ENCODE data around the gene MZT2B. TPM values are rescaled to one million over a fixed set of nuclear protein-coding genes. Genes with fewer than 3 reads are reported as not detected.
"Not testable (repeated sequence)": the region's sequence is repeated elsewhere in the genome, so short reads cannot be mapped to it uniquely, and the experiment has no call there.

The MZT2B gene
- total and polyA plus RNA-seq, 2 of the 8 experiments (the other 6 are each of a cell fraction or from before 2014, with no cell fraction given) = 90.3 to 151 TPM

DNA sequence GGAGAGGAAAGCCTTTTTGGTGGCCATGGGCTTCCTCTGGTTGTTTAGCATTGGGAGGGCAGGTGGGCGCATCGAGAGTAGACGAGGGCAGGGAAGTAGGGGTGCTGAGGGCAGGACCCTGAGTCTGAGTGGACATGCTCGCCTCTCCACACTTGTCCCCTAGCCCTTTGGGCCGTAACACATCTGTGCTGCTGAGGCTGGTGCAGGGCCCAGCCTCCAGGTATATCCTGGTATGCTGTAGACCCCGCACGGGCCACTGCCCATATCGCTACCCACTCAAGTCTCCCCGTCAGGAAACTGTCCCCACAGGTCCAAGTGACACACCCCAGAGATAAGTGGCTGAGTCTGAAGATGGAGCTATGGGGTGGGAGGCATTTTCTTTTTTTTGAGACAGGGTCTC lies 23.4 kb upstream of the MZT2B start:
- H3K56ac ChIP-seq (replicated peaks; ENCODE audit: insufficient read length, low read depth, low read length) = no peak overlapping the region
- no peaks in the 10 kb centered on the region for H4K20me1 ChIP-seq (replicated peaks in 1 of 2; ENCODE audit: control insufficient read depth in 1 of 2, insufficient read depth in 2 of 2, low read length in 2 of 2)
- H2BK20ac ChIP-seq (ENCODE audit: low read length) = no peak overlapping the region
- no peak overlapping the region for H4K5ac ChIP-seq (ENCODE audit: insufficient read length, low read depth, low read length)
- H3K23me2 ChIP-seq (ENCODE audit: low read depth, low read length) = no peaks in the 10 kb centered on the region
- TF ChIP-seq POLR2AphosphoS5 (IDR thresholded peaks at IDR 0.05; ENCODE audit: low read depth, low read length) (peak; percentile 29; the same call in 1 of the 2 replicates), RFX5 (IDR thresholded peaks at IDR 0.05; ENCODE audit: borderline replicate concordance, low read depth, low read length) (no peak)
- no peaks in the 10 kb centered on the region for H3K79me1 ChIP-seq (ENCODE audit: low read depth, low read length)
- no peak overlapping the region for H2BK15ac ChIP-seq (ENCODE audit: low read length)
- H3K4ac ChIP-seq (replicated peaks; ENCODE audit: insufficient read length, low read depth, low read length) = no peak overlapping the region
- H2BK5ac ChIP-seq (ENCODE audit: low read depth, low read length) = no peak overlapping the region
- no peak overlapping the region for H2AFZ ChIP-seq (ENCODE audit: low read length)
- CTCF ChIA-PET (ENCODE audit: partially characterized antibody) = no interaction called here
- H2AK5ac ChIP-seq (ENCODE audit: low read depth, low read length) = no peak overlapping the region
- H4K91ac ChIP-seq (replicated peaks; ENCODE audit: insufficient read length, low read length) = no peak overlapping the region
- no peak overlapping the region for H3K18ac ChIP-seq (ENCODE audit: extremely low read depth, low read length)
- no peak overlapping the region for H3K4me2 ChIP-seq (ENCODE audit: insufficient read depth in 1 of 2, low read depth in 2 of 2, low read length in 2 of 2)
- H4K8ac ChIP-seq (ENCODE audit: extremely low read depth, insufficient read depth, low read length) = no peak overlapping the region
- H2BK120ac ChIP-seq (replicated peaks; ENCODE audit: low read depth, low read length) = no peak overlapping the region
- H3K9ac ChIP-seq (replicated peaks in 1 of 4; ENCODE audit: extremely low read depth in 1 of 4, low read depth in 3 of 4, low read length in 3 of 4) = no peak overlapping the region
- 86% methylated on average over 9 of the region's 9 CpGs; no CpG with 5 or more reads in 1 of the 2 experiments for WGBS, 2 experiments (ENCODE audit: extremely low coverage in 1 of 2, insufficient coverage in 1 of 2, insufficient read length in 1 of 2, insufficient replicate concordance in 2 of 2, low coverage in 1 of 2, low lambda C conversion rate in 2 of 2, missing lambda C conversion rate in 1 of 2)
- peaks cover under 1 to 25% (median 8%) of the 10 kb centered on the region in 4 experiments for H3K36me3 ChIP-seq (ENCODE audit: control insufficient read depth in 2 of 4, insufficient read depth in 4 of 4, low read length in 3 of 4)
- no peaks in the 10 kb centered on the region for H3K27me3 ChIP-seq (replicated peaks in 1 of 4; ENCODE audit: control insufficient read depth in 3 of 4, extremely low read depth in 1 of 4, insufficient read depth in 3 of 4, low read length in 3 of 4)
- no peaks in the 10 kb centered on the region for H3K79me2 ChIP-seq (ENCODE audit: control insufficient read depth in 1 of 2, insufficient read depth in 2 of 2, low read length in 2 of 2)
- FAIRE-seq (no peak), DNase-seq (ENCODE audit: low read depth in 1 of 2, low spot score in 2 of 2) (no peak)
- POLR2A ChIA-PET (ENCODE audit: partially characterized antibody) = interaction anchor here (0.9 kb wide), 1 partner anchor 12 kb away, joined by 3 read pairs; no protein-coding TSS in a partner anchor
- no peak overlapping the region for H3K14ac ChIP-seq (ENCODE audit: insufficient read length)
- no peak overlapping the region for H2BK12ac ChIP-seq (ENCODE audit: low read depth, low read length)
- no peaks in the 10 kb centered on the region for H3K9me3 ChIP-seq (ENCODE audit: insufficient read depth in 2 of 2, low read depth in 1 of 2, low read length in 1 of 2)
- H3K4me3 ChIP-seq (ENCODE audit: extremely low read depth in 1 of 4, insufficient read depth in 2 of 4, low read depth in 3 of 4, low read length in 4 of 4) = no peak overlapping the region
- no peaks in the 10 kb centered on the region for H3K4me1 ChIP-seq (replicated peaks in 1 of 4; ENCODE audit: control insufficient read depth in 3 of 4, insufficient read depth in 4 of 4, low read length in 3 of 4)
- H3K23ac ChIP-seq (ENCODE audit: insufficient read length) = no peak overlapping the region
- H3K27ac ChIP-seq (ENCODE audit: low read depth, low read length) = no peak overlapping the region

- H3K4me1 ChIP-seq (replicated peaks in 1 of 4; ENCODE audit: control insufficient read depth in 3 of 4, insufficient read depth in 4 of 4, low read length in 3 of 4); H3K9me3 ChIP-seq (ENCODE audit: insufficient read depth in 2 of 2, low read depth in 1 of 2, low read length in 1 of 2); H2BK20ac ChIP-seq (ENCODE audit: low read length); H3K4me2 ChIP-seq (ENCODE audit: insufficient read depth in 1 of 2, low read depth in 2 of 2, low read length in 2 of 2); H4K8ac ChIP-seq (ENCODE audit: extremely low read depth, insufficient read depth, low read length); H3K4me3 ChIP-seq (ENCODE audit: extremely low read depth in 1 of 4, insufficient read depth in 2 of 4, low read depth in 3 of 4, low read length in 4 of 4); CTCF ChIA-PET (ENCODE audit: partially characterized antibody); H3K4ac ChIP-seq (replicated peaks; ENCODE audit: insufficient read length, low read depth, low read length); DNase-seq (ENCODE audit: low read depth in 1 of 2, low spot score in 2 of 2); H4K5ac ChIP-seq (ENCODE audit: insufficient read length, low read depth, low read length); H3K27me3 ChIP-seq (replicated peaks in 1 of 4; ENCODE audit: control insufficient read depth in 3 of 4, extremely low read depth in 1 of 4, insufficient read depth in 3 of 4, low read length in 3 of 4); H3K23ac ChIP-seq (ENCODE audit: insufficient read length); H2BK5ac ChIP-seq (ENCODE audit: low read depth, low read length); H2BK15ac ChIP-seq (ENCODE audit: low read length); H4K91ac ChIP-seq (replicated peaks; ENCODE audit: insufficient read length, low read length); H3K18ac ChIP-seq (ENCODE audit: extremely low read depth, low read length); H3K79me1 ChIP-seq (ENCODE audit: low read depth, low read length); H2BK12ac ChIP-seq (ENCODE audit: low read depth, low read length); H3K23me2 ChIP-seq (ENCODE audit: low read depth, low read length); H4K20me1 ChIP-seq (replicated peaks in 1 of 2; ENCODE audit: control insufficient read depth in 1 of 2, insufficient read depth in 2 of 2, low read length in 2 of 2); H3K27ac ChIP-seq (ENCODE audit: low read depth, low read length); H3K56ac ChIP-seq (replicated peaks; ENCODE audit: insufficient read length, low read depth, low read length); H3K14ac ChIP-seq (ENCODE audit: insufficient read length); H2AFZ ChIP-seq (ENCODE audit: low read length); H3K9ac ChIP-seq (replicated peaks in 1 of 4; ENCODE audit: extremely low read depth in 1 of 4, low read depth in 3 of 4, low read length in 3 of 4); FAIRE-seq; H2BK120ac ChIP-seq (replicated peaks; ENCODE audit: low read depth, low read length); H2AK5ac ChIP-seq (ENCODE audit: low read depth, low read length); H3K79me2 ChIP-seq (ENCODE audit: control insufficient read depth in 1 of 2, insufficient read depth in 2 of 2, low read length in 2 of 2): not testable (repeated sequence)
- WGBS, 2 experiments (ENCODE audit: extremely low coverage in 1 of 2, insufficient coverage in 1 of 2, insufficient read length in 1 of 2, insufficient replicate concordance in 2 of 2, low coverage in 1 of 2, low lambda C conversion rate in 2 of 2, missing lambda C conversion rate in 1 of 2) = 80% methylated on average over 2 of the region's 4 CpGs; no CpG with 5 or more reads in 1 of the 2 experiments
- peaks cover 3 to 25% (median 11%) of the 10 kb centered on the region in 4 experiments for H3K36me3 ChIP-seq (ENCODE audit: control insufficient read depth in 2 of 4, insufficient read depth in 4 of 4, low read length in 3 of 4)
- POLR2A ChIA-PET (ENCODE audit: partially characterized antibody) = interaction anchor here (0.6 to 0.9 kb wide), 2 partner anchors 11 to 14 kb away, joined by 3 to 4 read pairs; no protein-coding TSS in a partner anchor
Measured at GRCh38 chr2:130159376-130159775, 22.7 kb upstream of the MZT2B start.

All from H1 (cell line).